Measurements from ENCODE around the gene PRR5L.
A peak's percentile ranks its signal among the peaks of the same experiment; 100 is the strongest.

- TF ChIP-seq CTCF (IDR thresholded peaks at IDR 0.05; ENCODE audit: low read depth, low read length) (peak; percentile 91), EZH2phosphoT487 (IDR thresholded peaks at IDR 0.05; ENCODE audit: low read depth) (no peak)
Observed at GRCh38 chr11:36492724-36493304, 196.7 kb downstream of the PRR5L start.
